ENCODE results near the gene LRCH3. TPM values are rescaled to one million over a fixed set of nuclear protein-coding genes. Genes with fewer than 3 reads are reported as not detected.

Gene LRCH3
- total and polyA plus RNA-seq, 9 of the 15 experiments (the other 6 are each of a cell fraction or from before 2014, with no cell fraction given) = 4.6 to 75.3 (median 30.3) TPM

DNA sequence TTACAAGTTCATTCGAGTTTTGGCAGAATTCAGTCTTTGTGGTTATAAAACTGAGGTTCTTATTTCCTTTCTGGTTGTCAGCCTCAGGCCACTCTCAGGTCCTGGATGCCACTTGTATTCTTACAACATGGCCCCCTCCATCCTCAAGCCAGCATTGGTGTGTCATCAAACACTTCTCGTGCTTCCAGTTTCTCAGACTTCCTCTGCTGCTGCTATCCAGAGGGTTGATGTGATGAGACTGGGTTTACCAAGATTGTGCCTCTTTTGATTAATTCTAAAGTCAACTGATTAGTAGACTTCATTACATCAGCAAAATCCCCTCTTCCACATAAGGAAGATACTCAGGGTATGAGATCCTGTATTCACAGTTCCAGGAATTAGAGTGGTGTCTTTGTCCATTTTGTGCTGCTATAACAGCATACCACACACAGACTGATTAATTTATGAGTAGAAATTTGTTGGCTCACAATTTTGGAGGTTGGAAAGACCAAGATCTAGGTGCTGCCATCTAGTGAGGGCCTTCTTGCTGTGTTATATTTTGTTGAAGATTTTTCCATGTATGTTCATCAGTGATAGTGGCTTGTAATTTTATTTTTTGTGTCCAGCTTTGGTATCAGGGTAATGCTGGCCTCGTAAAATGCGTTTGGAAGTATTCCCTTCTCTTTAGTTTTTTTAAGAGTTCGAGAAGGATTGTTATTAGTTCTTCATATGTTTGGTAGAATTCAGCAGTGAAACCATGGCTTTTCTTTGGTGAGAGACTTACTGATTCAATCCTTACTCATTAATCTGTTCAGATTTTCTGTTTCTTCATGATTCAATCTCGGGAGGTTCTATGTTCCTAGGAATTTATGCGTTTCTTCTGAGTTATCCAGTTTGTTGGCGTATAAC is 11.1 kb downstream of the LRCH3 start (continued):
- TF ChIP-seq AFF4 (CRISPR knock-in tag; IDR thresholded peaks at IDR 0.05) (no peak), MEIS2 (IDR thresholded peaks at IDR 0.05; ENCODE audit: partially characterized antibody) (peak; percentile 63), ARID3A (IDR thresholded peaks at IDR 0.05; ENCODE audit: borderline replicate concordance, low read depth, low read length) (0 out of 2 replicates have a peak, but pooled peaks have one; percentile 37), TEAD4 (IDR thresholded peaks at IDR 0.05; ENCODE audit: low read length) (no peak), TEAD4 (CRISPR knock-in tag; IDR thresholded peaks at IDR 0.05; ENCODE audit: borderline replicate concordance) (no peak), ZNF174 (CRISPR knock-in tag; IDR thresholded peaks at IDR 0.05) (no peak), SMAD3 (CRISPR knock-in tag; conservative IDR thresholded peaks at IDR 0.05) (no peak), RAD21 (CRISPR knock-in tag; conservative IDR thresholded peaks at IDR 0.05 in 1 of 2, IDR thresholded peaks at IDR 0.05 in 1 of 2) (peak; percentile 26 to 57; a peak in 3 of 4 replicates)
- TF ChIP-seq, protein P1, sequence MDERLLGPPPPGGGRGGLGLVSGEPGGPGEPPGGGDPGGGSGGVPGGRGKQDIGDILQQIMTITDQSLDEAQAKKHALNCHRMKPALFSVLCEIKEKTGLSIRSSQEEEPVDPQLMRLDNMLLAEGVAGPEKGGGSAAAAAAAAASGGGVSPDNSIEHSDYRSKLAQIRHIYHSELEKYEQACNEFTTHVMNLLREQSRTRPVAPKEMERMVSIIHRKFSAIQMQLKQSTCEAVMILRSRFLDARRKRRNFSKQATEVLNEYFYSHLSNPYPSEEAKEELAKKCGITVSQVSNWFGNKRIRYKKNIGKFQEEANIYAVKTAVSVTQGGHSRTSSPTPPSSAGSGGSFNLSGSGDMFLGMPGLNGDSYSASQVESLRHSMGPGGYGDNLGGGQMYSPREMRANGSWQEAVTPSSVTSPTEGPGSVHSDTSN (CRISPR knock-in tag; IDR thresholded peaks at IDR 0.05; ENCODE audit: low read depth) = no peak
- TF ChIP-seq, protein P1 (tag; conservative IDR thresholded peaks at IDR 0.05; ENCODE audit: low read depth) = peak; percentile 44; the same call in 1 of the 2 replicates
- TF ChIP-seq, protein P2, sequence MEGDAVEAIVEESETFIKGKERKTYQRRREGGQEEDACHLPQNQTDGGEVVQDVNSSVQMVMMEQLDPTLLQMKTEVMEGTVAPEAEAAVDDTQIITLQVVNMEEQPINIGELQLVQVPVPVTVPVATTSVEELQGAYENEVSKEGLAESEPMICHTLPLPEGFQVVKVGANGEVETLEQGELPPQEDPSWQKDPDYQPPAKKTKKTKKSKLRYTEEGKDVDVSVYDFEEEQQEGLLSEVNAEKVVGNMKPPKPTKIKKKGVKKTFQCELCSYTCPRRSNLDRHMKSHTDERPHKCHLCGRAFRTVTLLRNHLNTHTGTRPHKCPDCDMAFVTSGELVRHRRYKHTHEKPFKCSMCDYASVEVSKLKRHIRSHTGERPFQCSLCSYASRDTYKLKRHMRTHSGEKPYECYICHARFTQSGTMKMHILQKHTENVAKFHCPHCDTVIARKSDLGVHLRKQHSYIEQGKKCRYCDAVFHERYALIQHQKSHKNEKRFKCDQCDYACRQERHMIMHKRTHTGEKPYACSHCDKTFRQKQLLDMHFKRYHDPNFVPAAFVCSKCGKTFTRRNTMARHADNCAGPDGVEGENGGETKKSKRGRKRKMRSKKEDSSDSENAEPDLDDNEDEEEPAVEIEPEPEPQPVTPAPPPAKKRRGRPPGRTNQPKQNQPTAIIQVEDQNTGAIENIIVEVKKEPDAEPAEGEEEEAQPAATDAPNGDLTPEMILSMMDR (IDR thresholded peaks at IDR 0.05 in 2 of 3, conservative IDR thresholded peaks at IDR 0.05 in 1 of 3; ENCODE audit: insufficient read depth in 2 of 3, low read depth in 1 of 3, low read length in 3 of 3) = peak; percentile 41 to 70 (median 51); a peak in 5 of 6 replicates
- TF ChIP-seq, protein P3, sequence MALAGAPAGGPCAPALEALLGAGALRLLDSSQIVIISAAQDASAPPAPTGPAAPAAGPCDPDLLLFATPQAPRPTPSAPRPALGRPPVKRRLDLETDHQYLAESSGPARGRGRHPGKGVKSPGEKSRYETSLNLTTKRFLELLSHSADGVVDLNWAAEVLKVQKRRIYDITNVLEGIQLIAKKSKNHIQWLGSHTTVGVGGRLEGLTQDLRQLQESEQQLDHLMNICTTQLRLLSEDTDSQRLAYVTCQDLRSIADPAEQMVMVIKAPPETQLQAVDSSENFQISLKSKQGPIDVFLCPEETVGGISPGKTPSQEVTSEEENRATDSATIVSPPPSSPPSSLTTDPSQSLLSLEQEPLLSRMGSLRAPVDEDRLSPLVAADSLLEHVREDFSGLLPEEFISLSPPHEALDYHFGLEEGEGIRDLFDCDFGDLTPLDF (CRISPR knock-in tag; IDR thresholded peaks at IDR 0.05) = no peak
